Measurements from ENCODE around the gene CELF6.

CELF6 gene

GRCh38 chr15:72285927-72286516 lies 33.9 kb downstream of the CELF6 start:
- Histone ChIP-seq H3K9me3 (ENCODE audit: control insufficient read depth, insufficient read depth, low read length) (no peaks in the 10 kb centered on the region), H3K36me3 (ENCODE audit: control insufficient read depth, low read length) (no peaks in the 10 kb centered on the region), H3K79me2 (ENCODE audit: control insufficient read depth, low read length) (no peaks in the 10 kb centered on the region), H3K27ac (ENCODE audit: low read depth, low read length) (no peak overlapping the region), H3F3A (ENCODE audit: control insufficient read depth, insufficient read depth) (no peaks in the 10 kb centered on the region), H3K4me3 (ENCODE audit: low read length) (no peak overlapping the region), H3K4me1 (ENCODE audit: control insufficient read depth, low read length) (no peaks in the 10 kb centered on the region), H4K20me1 (ENCODE audit: control insufficient read depth, insufficient read depth, low read depth, low read length) (no peaks in the 10 kb centered on the region), H3K27me3 (ENCODE audit: control insufficient read depth, low read length) (peaks cover 2% of the 10 kb centered on the region), H3K9me2 (replicated peaks; ENCODE audit: control insufficient read depth, low read length) (no peaks in the 10 kb centered on the region), H3K4me2 (ENCODE audit: low read length) (no peak overlapping the region)
- TF ChIP-seq, protein P1, sequence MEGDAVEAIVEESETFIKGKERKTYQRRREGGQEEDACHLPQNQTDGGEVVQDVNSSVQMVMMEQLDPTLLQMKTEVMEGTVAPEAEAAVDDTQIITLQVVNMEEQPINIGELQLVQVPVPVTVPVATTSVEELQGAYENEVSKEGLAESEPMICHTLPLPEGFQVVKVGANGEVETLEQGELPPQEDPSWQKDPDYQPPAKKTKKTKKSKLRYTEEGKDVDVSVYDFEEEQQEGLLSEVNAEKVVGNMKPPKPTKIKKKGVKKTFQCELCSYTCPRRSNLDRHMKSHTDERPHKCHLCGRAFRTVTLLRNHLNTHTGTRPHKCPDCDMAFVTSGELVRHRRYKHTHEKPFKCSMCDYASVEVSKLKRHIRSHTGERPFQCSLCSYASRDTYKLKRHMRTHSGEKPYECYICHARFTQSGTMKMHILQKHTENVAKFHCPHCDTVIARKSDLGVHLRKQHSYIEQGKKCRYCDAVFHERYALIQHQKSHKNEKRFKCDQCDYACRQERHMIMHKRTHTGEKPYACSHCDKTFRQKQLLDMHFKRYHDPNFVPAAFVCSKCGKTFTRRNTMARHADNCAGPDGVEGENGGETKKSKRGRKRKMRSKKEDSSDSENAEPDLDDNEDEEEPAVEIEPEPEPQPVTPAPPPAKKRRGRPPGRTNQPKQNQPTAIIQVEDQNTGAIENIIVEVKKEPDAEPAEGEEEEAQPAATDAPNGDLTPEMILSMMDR (IDR thresholded peaks at IDR 0.05; ENCODE audit: low read depth, low read length, poor library complexity, severe bottlenecking), result peak; percentile 63
- TF ChIP-seq EZH2phosphoT487 (IDR thresholded peaks at IDR 0.05; ENCODE audit: borderline replicate concordance, low read length), result no peak

DNA sequence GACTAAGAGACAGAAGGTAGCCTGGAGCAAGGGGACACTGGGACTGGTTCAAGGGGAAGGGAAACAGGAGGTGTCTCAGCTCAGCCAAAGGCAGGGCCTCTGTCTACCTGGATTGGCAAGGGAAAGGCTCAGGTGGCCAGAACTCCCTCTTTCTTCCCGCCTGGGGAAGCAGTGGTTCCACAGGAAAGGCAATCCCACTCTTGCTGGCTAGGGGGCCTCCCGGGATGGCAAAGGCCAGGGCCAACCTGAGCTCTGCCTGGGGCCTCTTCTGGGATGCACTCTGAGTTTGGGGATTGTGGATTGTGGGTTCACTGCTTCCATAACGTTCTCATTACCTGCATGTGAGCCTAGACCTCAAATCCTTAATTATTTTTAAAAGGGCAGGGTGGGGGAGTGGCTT lies 34.6 kb downstream of the CELF6 start:
- Histone ChIP-seq H3K4me1 (ENCODE audit: control insufficient read depth, low read length) (no peaks in the 10 kb centered on the region), H3K79me2 (ENCODE audit: control insufficient read depth, low read length) (no peaks in the 10 kb centered on the region), H3K27me3 (ENCODE audit: control insufficient read depth, low read length) (peaks cover 3% of the 10 kb centered on the region), H3K9me2 (replicated peaks; ENCODE audit: control insufficient read depth, low read length) (no peaks in the 10 kb centered on the region), H3K9me3 (ENCODE audit: control insufficient read depth, insufficient read depth, low read length) (no peaks in the 10 kb centered on the region), H4K20me1 (ENCODE audit: control insufficient read depth, insufficient read depth, low read depth, low read length) (no peaks in the 10 kb centered on the region), H3K4me3 (ENCODE audit: low read length) (no peak overlapping the region), H3F3A (ENCODE audit: control insufficient read depth, insufficient read depth) (no peaks in the 10 kb centered on the region), H3K36me3 (ENCODE audit: control insufficient read depth, low read length) (no peaks in the 10 kb centered on the region), H3K4me2 (ENCODE audit: low read length) (no peak overlapping the region), H3K27ac (ENCODE audit: low read depth, low read length) (no peak overlapping the region)
- TF ChIP-seq, protein P1 (IDR thresholded peaks at IDR 0.05; ENCODE audit: low read depth, low read length, poor library complexity, severe bottlenecking), result no peak
- no peak for TF ChIP-seq EZH2phosphoT487 (IDR thresholded peaks at IDR 0.05; ENCODE audit: borderline replicate concordance, low read length)

DNA sequence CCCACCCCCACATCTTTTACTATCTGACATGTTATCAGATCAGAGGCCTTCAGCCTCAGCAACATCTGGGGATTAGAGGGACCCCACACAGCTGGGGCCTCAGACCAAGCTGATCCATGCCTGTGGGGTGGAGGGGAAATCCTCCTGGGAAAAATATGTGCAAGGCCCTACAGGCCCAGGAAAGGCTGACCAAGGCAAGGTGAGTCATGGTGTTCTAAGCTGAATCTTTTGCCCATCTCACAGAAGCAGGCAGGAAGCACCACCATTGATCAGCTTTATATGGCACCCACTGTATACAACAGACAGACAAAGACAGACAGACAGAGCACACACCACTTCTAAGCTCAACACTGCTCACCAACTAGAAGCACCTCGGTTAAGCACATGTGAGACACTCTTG lies 35.2 kb downstream of the CELF6 start:
- Histone ChIP-seq H3F3A (ENCODE audit: control insufficient read depth, insufficient read depth) (no peaks in the 10 kb centered on the region), H3K27me3 (ENCODE audit: control insufficient read depth, low read length) (peaks cover 3% of the 10 kb centered on the region), H3K9me2 (replicated peaks; ENCODE audit: control insufficient read depth, low read length) (no peaks in the 10 kb centered on the region), H3K79me2 (ENCODE audit: control insufficient read depth, low read length) (no peaks in the 10 kb centered on the region), H3K9me3 (ENCODE audit: control insufficient read depth, insufficient read depth, low read length) (no peaks in the 10 kb centered on the region), H3K4me3 (ENCODE audit: low read length) (no peak overlapping the region), H3K4me1 (ENCODE audit: control insufficient read depth, low read length) (no peaks in the 10 kb centered on the region), H3K4me2 (ENCODE audit: low read length) (no peak overlapping the region), H4K20me1 (ENCODE audit: control insufficient read depth, insufficient read depth, low read depth, low read length) (no peaks in the 10 kb centered on the region), H3K36me3 (ENCODE audit: control insufficient read depth, low read length) (no peaks in the 10 kb centered on the region), H3K27ac (ENCODE audit: low read depth, low read length) (no peak overlapping the region)
- TF ChIP-seq, protein P1 (IDR thresholded peaks at IDR 0.05; ENCODE audit: low read depth, low read length, poor library complexity, severe bottlenecking), result no peak
- TF ChIP-seq EZH2phosphoT487 (IDR thresholded peaks at IDR 0.05; ENCODE audit: borderline replicate concordance, low read length), result no peak
